HG02610 (cell line): ENCODE measurements around the gene TFDP1.
"Not testable (repeated sequence)": the region's sequence is repeated elsewhere in the genome, so short reads cannot be mapped to it uniquely, and the experiment has no call there.

Experiments used
- ATAC-seq: cut with Tn5 transposase; IDR thresholded peaks from one replicate; pipeline ENCODE4 v1.9.1; 2021; ENCODE audit warnings: mild to moderate bottlenecking, moderate library complexity; ENCODE audit not compliant: unreplicated experiment

The TFDP1 gene

GRCh38 chr13:113566227-113566561 lies 18.4 kb upstream of the TFDP1 start:
- no peak for ATAC-seq

- no peak for ATAC-seq
Measured at GRCh38 chr13:113567681-113568080, 16.9 kb upstream of the TFDP1 start.

GRCh38 chr13:113573065-113573464 lies 11.5 kb upstream of the TFDP1 start:
- no peak for ATAC-seq

GRCh38 chr13:113576597-113576996 lies 8.0 kb upstream of the TFDP1 start:
- no peak for ATAC-seq

- no peak for ATAC-seq
Measured at GRCh38 chr13:113577881-113578435, 6.6 kb upstream of the TFDP1 start.

GRCh38 chr13:113579686-113580085 lies 4.9 kb upstream of the TFDP1 start:
- no peak for ATAC-seq

- ATAC-seq = no peak
Measured at GRCh38 chr13:113581871-113582270, 2.7 kb upstream of the TFDP1 start.

- ATAC-seq = no peak
Measured at GRCh38 chr13:113582841-113583631, 1.5 kb upstream of the TFDP1 start.

GRCh38 chr13:113584870-113585671 lies 518 bp downstream of the TFDP1 start:
- ATAC-seq = peak; percentile 29

- ATAC-seq = no peak
Measured at GRCh38 chr13:113585896-113586295, 1.3 kb downstream of the TFDP1 start.

GRCh38 chr13:113586661-113587479 lies 2.3 kb downstream of the TFDP1 start:
- no peak for ATAC-seq

GRCh38 chr13:113588394-113589111 lies 4.0 kb downstream of the TFDP1 start:
- no peak for ATAC-seq

GRCh38 chr13:113589251-113589960 lies 4.9 kb downstream of the TFDP1 start:
- ATAC-seq = no peak

- ATAC-seq = no peak
Measured at GRCh38 chr13:113589961-113590339, 5.4 kb downstream of the TFDP1 start.

- ATAC-seq = no peak
Measured at GRCh38 chr13:113591750-113592149, 7.2 kb downstream of the TFDP1 start.

- no peak for ATAC-seq
Measured at GRCh38 chr13:113592571-113592970, 8.0 kb downstream of the TFDP1 start.

- not testable (repeated sequence) for ATAC-seq
Measured at GRCh38 chr13:113594066-113594821, 9.7 kb downstream of the TFDP1 start.

- ATAC-seq = no peak
Measured at GRCh38 chr13:113595131-113595530, 10.6 kb downstream of the TFDP1 start.
